Stimulated activated CD8-positive, alpha-beta memory T cell treated with anti-CD3 and anti-CD28 coated beads, Interleukin-2, amount 100 ng/mL, for 1 hour (primary cell): Measurements from ENCODE around the gene ATP8A2.

Experiments
- DNase-seq, 2 donors: peaks; one replicate each; pipeline ENCODE4 v3.0.0-alpha.2; 2020; ENCODE audit warnings: low read depth in 2 of 2

Gene ATP8A2

GRCh38 chr13:25683662-25684370 lies 312.0 kb downstream of the ATP8A2 start:
- DNase-seq: no peak

- DNase-seq: no peak
Measured at GRCh38 chr13:25684491-25684890, 312.7 kb downstream of the ATP8A2 start.

- no peak for DNase-seq
Measured at GRCh38 chr13:25686831-25687470, 315.2 kb downstream of the ATP8A2 start.

GRCh38 chr13:25687471-25688225 lies 315.9 kb downstream of the ATP8A2 start:
- DNase-seq: no peak

- DNase-seq: no peak
Measured at GRCh38 chr13:25688536-25688935, 316.8 kb downstream of the ATP8A2 start.

- DNase-seq: no peak
Measured at GRCh38 chr13:25689539-25689938, 317.8 kb downstream of the ATP8A2 start.

- no peak for DNase-seq
Measured at GRCh38 chr13:25690582-25690981, 318.8 kb downstream of the ATP8A2 start.

GRCh38 chr13:25691654-25692053 lies 319.9 kb downstream of the ATP8A2 start:
- DNase-seq: no peak

- no peak for DNase-seq
Measured at GRCh38 chr13:25692099-25692498, 320.3 kb downstream of the ATP8A2 start.

GRCh38 chr13:25699056-25699455 lies 327.3 kb downstream of the ATP8A2 start:
- DNase-seq: no peak

GRCh38 chr13:25699600-25699999 lies 327.8 kb downstream of the ATP8A2 start:
- DNase-seq: no peak

GRCh38 chr13:25701304-25701703 lies 329.5 kb downstream of the ATP8A2 start:
- no peak for DNase-seq

GRCh38 chr13:25702386-25702785 lies 330.6 kb downstream of the ATP8A2 start:
- no peak for DNase-seq

- no peak for DNase-seq
Measured at GRCh38 chr13:25707726-25708125, 336.0 kb downstream of the ATP8A2 start.

GRCh38 chr13:25708268-25708667 lies 336.5 kb downstream of the ATP8A2 start:
- no peak for DNase-seq

GRCh38 chr13:25709088-25709487 lies 337.3 kb downstream of the ATP8A2 start:
- DNase-seq: no peak

- DNase-seq: no peak
Measured at GRCh38 chr13:25715760-25716159, 344.0 kb downstream of the ATP8A2 start.

GRCh38 chr13:25717666-25718197 lies 346.0 kb downstream of the ATP8A2 start:
- no peak for DNase-seq

GRCh38 chr13:25719666-25720065 lies 347.9 kb downstream of the ATP8A2 start:
- no peak for DNase-seq

- no peak for DNase-seq
Measured at GRCh38 chr13:25722893-25723292, 351.1 kb downstream of the ATP8A2 start.

- no peak for DNase-seq
Measured at GRCh38 chr13:25725104-25725503, 353.3 kb downstream of the ATP8A2 start.

GRCh38 chr13:25727250-25727649 lies 355.5 kb downstream of the ATP8A2 start:
- DNase-seq: no peak

- no peak for DNase-seq
Measured at GRCh38 chr13:25727810-25728209, 356.0 kb downstream of the ATP8A2 start.
